Measurements from ENCODE around the gene HMGXB4.

The HMGXB4 gene

DNA sequence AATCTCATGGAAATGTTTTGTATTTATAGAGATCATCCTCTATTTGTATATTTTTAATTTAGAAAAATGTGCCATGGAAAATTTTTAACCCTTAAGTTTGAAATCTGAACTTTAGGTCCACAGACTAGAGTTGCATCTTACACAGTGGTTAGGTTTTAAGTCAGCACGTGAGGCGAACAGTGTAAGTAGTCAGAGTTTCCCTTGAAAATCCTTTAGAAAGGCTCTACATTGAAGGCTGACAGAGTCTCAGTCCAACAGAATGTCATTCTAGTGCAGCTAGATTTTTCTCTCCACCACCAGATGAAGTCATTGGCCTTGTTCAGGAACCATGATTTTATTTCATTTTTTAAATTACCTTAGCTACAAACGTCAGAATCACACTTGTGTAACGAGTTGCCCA lies 18.7 kb downstream of the HMGXB4 start:
- H3K27me3 ChIP-seq (ENCODE audit: insufficient read depth, low read length): no peaks in the 10 kb centered on the region
- H3K79me2 ChIP-seq (ENCODE audit: insufficient read depth, low read length): peaks cover 5% of the 10 kb centered on the region; the same call in 1 of the 2 replicates

DNA sequence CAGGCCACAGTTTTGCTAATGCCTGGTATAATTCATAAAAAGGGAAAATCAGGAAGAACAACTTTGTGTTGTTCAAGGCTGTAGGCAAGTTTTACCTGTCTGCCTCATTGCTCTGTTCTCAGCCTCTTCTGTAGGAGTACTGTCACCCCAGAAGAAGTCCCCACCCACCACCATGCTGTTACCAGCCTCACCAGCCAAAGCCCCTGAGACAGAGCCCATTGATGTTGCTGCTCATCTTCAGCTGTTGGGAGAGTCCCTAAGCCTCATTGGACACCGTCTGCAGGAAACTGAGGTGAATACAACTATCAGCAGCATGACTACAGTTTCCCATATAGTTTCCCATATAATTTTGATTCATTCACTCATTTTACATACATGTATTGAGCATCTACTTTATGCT lies 30.8 kb downstream of the HMGXB4 start:
- H3K9me3 ChIP-seq (ENCODE audit: low read length): no peaks in the 10 kb centered on the region
- no peaks in the 10 kb centered on the region for H3K27me3 ChIP-seq (ENCODE audit: insufficient read depth, low read length)
- no peaks in the 10 kb centered on the region; the same call in 1 of the 2 replicates for H3F3A ChIP-seq (ENCODE audit: insufficient read depth, low read length)
- H3K79me2 ChIP-seq (ENCODE audit: insufficient read depth, low read length): no peaks in the 10 kb centered on the region
- H3K27ac ChIP-seq (ENCODE audit: low read depth, low read length, poor library complexity, severe bottlenecking): no peak overlapping the region
- no peak overlapping the region for H3K9ac ChIP-seq (ENCODE audit: low read length)
- H4K20me1 ChIP-seq (ENCODE audit: insufficient read depth, low read length): no peaks in the 10 kb centered on the region
- H3K4me3 ChIP-seq (ENCODE audit: low read depth, low read length, poor library complexity, severe bottlenecking): no peak overlapping the region
- peaks cover 86% of the 10 kb centered on the region for H3K36me3 ChIP-seq (ENCODE audit: insufficient read depth, low read length)
- TF ChIP-seq EZH2 (IDR thresholded peaks at IDR 0.05; ENCODE audit: borderline replicate concordance, low read length): no peak
- TF ChIP-seq, protein P1, sequence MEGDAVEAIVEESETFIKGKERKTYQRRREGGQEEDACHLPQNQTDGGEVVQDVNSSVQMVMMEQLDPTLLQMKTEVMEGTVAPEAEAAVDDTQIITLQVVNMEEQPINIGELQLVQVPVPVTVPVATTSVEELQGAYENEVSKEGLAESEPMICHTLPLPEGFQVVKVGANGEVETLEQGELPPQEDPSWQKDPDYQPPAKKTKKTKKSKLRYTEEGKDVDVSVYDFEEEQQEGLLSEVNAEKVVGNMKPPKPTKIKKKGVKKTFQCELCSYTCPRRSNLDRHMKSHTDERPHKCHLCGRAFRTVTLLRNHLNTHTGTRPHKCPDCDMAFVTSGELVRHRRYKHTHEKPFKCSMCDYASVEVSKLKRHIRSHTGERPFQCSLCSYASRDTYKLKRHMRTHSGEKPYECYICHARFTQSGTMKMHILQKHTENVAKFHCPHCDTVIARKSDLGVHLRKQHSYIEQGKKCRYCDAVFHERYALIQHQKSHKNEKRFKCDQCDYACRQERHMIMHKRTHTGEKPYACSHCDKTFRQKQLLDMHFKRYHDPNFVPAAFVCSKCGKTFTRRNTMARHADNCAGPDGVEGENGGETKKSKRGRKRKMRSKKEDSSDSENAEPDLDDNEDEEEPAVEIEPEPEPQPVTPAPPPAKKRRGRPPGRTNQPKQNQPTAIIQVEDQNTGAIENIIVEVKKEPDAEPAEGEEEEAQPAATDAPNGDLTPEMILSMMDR (IDR thresholded peaks at IDR 0.05; ENCODE audit: low read length): no peak
- no peaks in the 10 kb centered on the region for H3K9me2 ChIP-seq (ENCODE audit: low read depth, low read length)
- H3K4me1 ChIP-seq (ENCODE audit: insufficient read depth, low read length, severe bottlenecking): no peaks in the 10 kb centered on the region
- no peak overlapping the region for H2AFZ ChIP-seq (ENCODE audit: low read length)
- H3K4me2 ChIP-seq (ENCODE audit: low read length): no peak overlapping the region

More for the DNA sequence above, 18.7 kb downstream of the HMGXB4 start:
- Histone ChIP-seq H3F3A (ENCODE audit: insufficient read depth, low read length) (no peaks in the 10 kb centered on the region), H2AFZ (ENCODE audit: low read length) (no peak overlapping the region), H4K20me1 (ENCODE audit: insufficient read depth, low read length) (no peaks in the 10 kb centered on the region), H3K9me2 (ENCODE audit: low read depth, low read length) (no peaks in the 10 kb centered on the region), H3K4me3 (ENCODE audit: low read depth, low read length, poor library complexity, severe bottlenecking) (no peak overlapping the region), H3K4me2 (ENCODE audit: low read length) (no peak overlapping the region), H3K9ac (ENCODE audit: low read length) (no peak overlapping the region), H3K9me3 (ENCODE audit: low read length) (no peaks in the 10 kb centered on the region), H3K4me1 (ENCODE audit: insufficient read depth, low read length, severe bottlenecking) (no peaks in the 10 kb centered on the region), H3K36me3 (ENCODE audit: insufficient read depth, low read length) (peaks cover 83% of the 10 kb centered on the region), H3K27ac (ENCODE audit: low read depth, low read length, poor library complexity, severe bottlenecking) (no peak overlapping the region)
- TF ChIP-seq, protein P1 (IDR thresholded peaks at IDR 0.05; ENCODE audit: low read length): no peak
- no peak for TF ChIP-seq EZH2 (IDR thresholded peaks at IDR 0.05; ENCODE audit: borderline replicate concordance, low read length)

DNA sequence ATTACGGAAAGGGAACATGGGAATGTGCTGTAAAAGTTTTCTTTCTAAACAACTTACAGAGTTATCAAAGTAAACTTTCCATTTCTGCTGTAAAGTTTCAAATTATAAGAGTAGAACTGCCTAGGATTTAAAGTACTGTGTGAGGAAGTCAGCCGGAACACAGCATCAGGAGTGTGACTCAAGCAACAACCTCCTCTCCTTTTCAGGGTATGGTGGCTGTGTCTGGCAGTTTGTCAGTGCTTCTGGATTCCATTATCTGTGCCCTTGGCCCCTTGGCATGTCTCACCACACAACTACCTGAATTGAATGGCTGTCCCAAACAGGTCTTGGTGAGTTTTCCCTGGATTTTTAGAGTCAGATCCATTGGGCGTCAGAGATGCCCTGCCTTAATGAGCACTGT lies 35.5 kb downstream of the HMGXB4 start:
- H3K4me2 ChIP-seq (ENCODE audit: low read length): no peak overlapping the region
- no peaks in the 10 kb centered on the region for H3K9me2 ChIP-seq (ENCODE audit: low read depth, low read length)
- no peaks in the 10 kb centered on the region for H3K9me3 ChIP-seq (ENCODE audit: low read length)
- no peaks in the 10 kb centered on the region for H3K4me1 ChIP-seq (ENCODE audit: insufficient read depth, low read length, severe bottlenecking)
- H3F3A ChIP-seq (ENCODE audit: insufficient read depth, low read length): no peaks in the 10 kb centered on the region
- no peak overlapping the region for H3K4me3 ChIP-seq (ENCODE audit: low read depth, low read length, poor library complexity, severe bottlenecking)
- no peak overlapping the region for H2AFZ ChIP-seq (ENCODE audit: low read length)
- no peak for TF ChIP-seq EZH2 (IDR thresholded peaks at IDR 0.05; ENCODE audit: borderline replicate concordance, low read length)
- TF ChIP-seq, protein P1 (IDR thresholded peaks at IDR 0.05; ENCODE audit: low read length): no peak
- H3K36me3 ChIP-seq (ENCODE audit: insufficient read depth, low read length): peaks cover 81% of the 10 kb centered on the region
- H4K20me1 ChIP-seq (ENCODE audit: insufficient read depth, low read length): no peaks in the 10 kb centered on the region
- H3K27me3 ChIP-seq (ENCODE audit: insufficient read depth, low read length): no peaks in the 10 kb centered on the region
- no peak overlapping the region for H3K27ac ChIP-seq (ENCODE audit: low read depth, low read length, poor library complexity, severe bottlenecking)
- H3K9ac ChIP-seq (ENCODE audit: low read length): no peak overlapping the region
- H3K79me2 ChIP-seq (ENCODE audit: insufficient read depth, low read length): no peaks in the 10 kb centered on the region

Data from OCI-LY1 (cell line).